GM21447 (cell line): ENCODE measurements around the gene INSIG2.
A peak's percentile ranks its signal among the peaks of the same experiment; 100 is the strongest.

Source experiments
- ATAC-seq: cut with Tn5 transposase; IDR thresholded peaks from one replicate; pipeline ENCODE4 v1.9.1; 2021; ENCODE audit not compliant: unreplicated experiment

INSIG2 gene

GRCh38 chr2:118088051-118089024, at the start of gene INSIG2:
TSS of gene INSIG2 (plus strand) at chr2:118088471. CDS start at chr2:118096557, 8,086 bp downstream.
- peak; percentile 96 for ATAC-seq

GRCh38 chr2:118040891-118041290, 47.4 kb upstream of the INSIG2 start:
- ATAC-seq: no peak

- ATAC-seq: no peak
Observed at GRCh38 chr2:118044103-118044716, 44.1 kb upstream of the INSIG2 start.

- ATAC-seq: no peak
Observed at GRCh38 chr2:118044854-118045253, 43.4 kb upstream of the INSIG2 start.

- ATAC-seq: no peak
Observed at GRCh38 chr2:118045286-118045685, 43.0 kb upstream of the INSIG2 start.

GRCh38 chr2:118046634-118047210, 41.5 kb upstream of the INSIG2 start:
- ATAC-seq: no peak

GRCh38 chr2:118047380-118047826, 40.9 kb upstream of the INSIG2 start:
- no peak for ATAC-seq

- ATAC-seq: no peak
Observed at GRCh38 chr2:118048401-118048800, 39.9 kb upstream of the INSIG2 start.

- ATAC-seq: no peak
Observed at GRCh38 chr2:118049140-118049815, 39.0 kb upstream of the INSIG2 start.

GRCh38 chr2:118049816-118050140, 38.5 kb upstream of the INSIG2 start:
- ATAC-seq: no peak

- no peak for ATAC-seq
Observed at GRCh38 chr2:118050386-118050785, 37.9 kb upstream of the INSIG2 start.

- no peak for ATAC-seq
Observed at GRCh38 chr2:118050974-118051373, 37.3 kb upstream of the INSIG2 start.

- ATAC-seq: no peak
Observed at GRCh38 chr2:118051826-118052358, 36.4 kb upstream of the INSIG2 start.

- no peak for ATAC-seq
Observed at GRCh38 chr2:118052474-118052873, 35.8 kb upstream of the INSIG2 start.

GRCh38 chr2:118053681-118054080, 34.6 kb upstream of the INSIG2 start:
- no peak for ATAC-seq

- no peak for ATAC-seq
Observed at GRCh38 chr2:118054213-118055008, 33.9 kb upstream of the INSIG2 start.

GRCh38 chr2:118055512-118056164, 32.6 kb upstream of the INSIG2 start:
- ATAC-seq: peak; percentile 84

GRCh38 chr2:118056165-118056534, 32.1 kb upstream of the INSIG2 start:
- ATAC-seq: peak; percentile 86

- no peak for ATAC-seq
Observed at GRCh38 chr2:118056801-118057200, 31.5 kb upstream of the INSIG2 start.

GRCh38 chr2:118058951-118059350, 29.3 kb upstream of the INSIG2 start:
- no peak for ATAC-seq
